Right lobe of liver (tissue), 4 donors: Measurements from ENCODE around the gene CACNB2.

Experiments used
- POLR2A ChIP-seq: fragments of 450-650 bp; IDR thresholded peaks from one replicate; pipeline ENCODE4 v1.6.1; 2017; ENCODE audit warnings: antibody characterized with exemption, mild to moderate bottlenecking
- TF ChIP-seq, protein P1 (sequence below), 4 donors: fragments of 200-600 bp in 3 of 4; fragments of 450-650 bp in 1 of 4; IDR thresholded peaks; one replicate each; pipeline versions ENCODE4 v1.5.1 to v1.8.0; 2016 to 2022; ENCODE audit warnings: antibody characterized with exemption in 4 of 4, mild to moderate bottlenecking in 2 of 4
- donor health status: DM: no; HTN: no; CAD: no.
- donor health status: DM: no; HTN: no; CAD: no.
- donor health status: DM: no; HTN: yes; CAD: no.

DNA sequence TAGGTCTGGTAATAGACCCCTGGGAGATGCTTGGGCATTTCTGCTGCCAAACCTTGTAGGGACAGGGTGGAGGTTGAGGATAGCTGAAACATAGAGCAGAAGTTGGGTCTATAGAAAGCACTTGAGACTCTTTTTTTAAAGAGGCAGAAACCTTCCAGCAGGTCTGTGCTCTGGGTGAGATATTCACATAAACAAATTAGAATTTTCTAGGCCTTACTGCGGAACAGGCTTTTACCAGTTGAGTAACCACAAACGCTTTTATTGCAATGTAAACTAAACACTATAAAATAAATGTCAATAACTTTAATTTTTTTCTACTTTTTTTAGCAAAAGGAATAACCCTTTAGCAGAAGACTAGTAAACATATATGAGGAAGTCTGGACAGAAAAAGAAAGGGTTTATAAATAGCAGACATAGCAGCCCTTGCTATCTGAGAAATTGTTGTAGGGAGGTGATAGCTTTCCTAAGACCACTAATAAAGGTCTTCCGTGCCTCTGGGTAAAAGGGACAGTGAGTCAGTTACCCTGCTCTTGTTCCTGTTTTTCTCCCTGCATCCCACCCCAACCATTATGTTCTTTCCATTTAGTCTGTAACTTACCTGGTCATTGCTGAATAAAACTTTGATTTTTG is 38.7 kb downstream of the CACNB2 start:
- TF ChIP-seq POLR2A: no peak
- TF ChIP-seq, protein P1, sequence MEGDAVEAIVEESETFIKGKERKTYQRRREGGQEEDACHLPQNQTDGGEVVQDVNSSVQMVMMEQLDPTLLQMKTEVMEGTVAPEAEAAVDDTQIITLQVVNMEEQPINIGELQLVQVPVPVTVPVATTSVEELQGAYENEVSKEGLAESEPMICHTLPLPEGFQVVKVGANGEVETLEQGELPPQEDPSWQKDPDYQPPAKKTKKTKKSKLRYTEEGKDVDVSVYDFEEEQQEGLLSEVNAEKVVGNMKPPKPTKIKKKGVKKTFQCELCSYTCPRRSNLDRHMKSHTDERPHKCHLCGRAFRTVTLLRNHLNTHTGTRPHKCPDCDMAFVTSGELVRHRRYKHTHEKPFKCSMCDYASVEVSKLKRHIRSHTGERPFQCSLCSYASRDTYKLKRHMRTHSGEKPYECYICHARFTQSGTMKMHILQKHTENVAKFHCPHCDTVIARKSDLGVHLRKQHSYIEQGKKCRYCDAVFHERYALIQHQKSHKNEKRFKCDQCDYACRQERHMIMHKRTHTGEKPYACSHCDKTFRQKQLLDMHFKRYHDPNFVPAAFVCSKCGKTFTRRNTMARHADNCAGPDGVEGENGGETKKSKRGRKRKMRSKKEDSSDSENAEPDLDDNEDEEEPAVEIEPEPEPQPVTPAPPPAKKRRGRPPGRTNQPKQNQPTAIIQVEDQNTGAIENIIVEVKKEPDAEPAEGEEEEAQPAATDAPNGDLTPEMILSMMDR (IDR thresholded peaks at IDR 0.05): no peak
